IMR-90 (cell line): ENCODE data around the gene PNKP. TPM values are rescaled to one million over a fixed set of nuclear protein-coding genes. Genes with fewer than 3 reads are reported as not detected.

Experiments
- ATAC-seq: fragments of 200-7000 bp; cut with Tn5 transposase; 2 replicates; pipeline ENCODE4 v1.9.1; 2020; ENCODE audit warnings: low read depth, mild to moderate bottlenecking, moderate library complexity
- BruUV-seq: library from RNA; stranded (reverse); fragments of 400-500 nt; replicated peaks from 2 replicates; lab custom pipeline; 2021; lab: Mats Ljungman, UMichigan
- CTCF ChIA-PET: fragments of 300-600 bp; formaldehyde crosslinking; extraction: SDS; loops from one replicate; lab custom pipeline; 2021; ENCODE audit warnings: antibody characterized with exemption; lab: Yijun Ruan, JAX
- POLR2A ChIA-PET: fragments of 300-600 bp; sonication (Branson Sonifier 250); formaldehyde crosslinking; loops from one replicate; lab custom pipeline; 2022; ENCODE audit warnings: antibody characterized with exemption; ENCODE audit not compliant: unreplicated experiment; lab: Charles Lee
- DNase-seq: peaks from one replicate; pipeline ENCODE4 v3.0.0; 2013
- H2AFZ ChIP-seq: replicated peaks from 2 replicates; pipeline ENCODE3; 2013; ENCODE audit warnings: low read length, mild to moderate bottlenecking; ENCODE audit not compliant: poor library complexity
- H2AK5ac ChIP-seq: 2 replicates; pipeline ENCODE4 v1.6.1; 2013; ENCODE audit warnings: low read depth, low read length, inconsistent platforms
- H2AK9ac ChIP-seq: replicated peaks from 2 replicates; pipeline ENCODE3; 2013; ENCODE audit warnings: mild to moderate bottlenecking, low read depth, low read length, moderate library complexity; ENCODE audit not compliant: poor library complexity
- H2BK120ac ChIP-seq: 2 replicates; pipeline ENCODE4 v1.6.1; 2013; ENCODE audit warnings: low read depth, low read length, inconsistent platforms
- H2BK15ac ChIP-seq: 3 replicates; pipeline ENCODE4 v1.6.1; 2013; ENCODE audit warnings: low read depth, low read length, inconsistent platforms
- H2BK20ac ChIP-seq: 2 replicates; pipeline ENCODE4 v1.6.1; 2013; ENCODE audit warnings: low read depth, mild to moderate bottlenecking, inconsistent platforms, low read length, moderate library complexity
- H2BK5ac ChIP-seq: 2 replicates; pipeline ENCODE4 v1.6.1; 2013; ENCODE audit warnings: mild to moderate bottlenecking, low read depth, low read length, inconsistent platforms; ENCODE audit not compliant: poor library complexity, severe bottlenecking
- H3K14ac ChIP-seq: replicated peaks from 2 replicates; pipeline ENCODE4 v1.6.1; 2013; ENCODE audit warnings: low read depth, low read length, inconsistent platforms
- H3K18ac ChIP-seq: 2 replicates; pipeline ENCODE4 v1.6.1; 2013; ENCODE audit warnings: low read depth, low read length, control low read depth
- H3K23ac ChIP-seq: 2 replicates; pipeline ENCODE4 v1.6.1; 2013; ENCODE audit warnings: low read depth, low read length, inconsistent platforms
- H3K27ac ChIP-seq: 2 replicates; pipeline ENCODE4 v1.5.1; 2013; ENCODE audit warnings: mild to moderate bottlenecking, control low read depth, low read length; ENCODE audit not compliant: insufficient read depth
- H3K27me3 ChIP-seq: 2 replicates; pipeline ENCODE4 v1.6.1; 2013; ENCODE audit warnings: low read length; ENCODE audit not compliant: control insufficient read depth, insufficient read depth
- H3K36me3 ChIP-seq: 2 replicates; pipeline ENCODE4 v1.6.1; 2013; ENCODE audit warnings: low read length, mixed read lengths; ENCODE audit not compliant: control insufficient read depth, insufficient read depth
- H3K4ac ChIP-seq: 2 replicates; pipeline ENCODE4 v1.6.1; 2013; ENCODE audit warnings: low read depth, low read length, inconsistent platforms
- H3K4me1 ChIP-seq: 2 replicates; pipeline ENCODE4 v1.6.1; 2013; ENCODE audit warnings: low read length, mixed read lengths; ENCODE audit not compliant: control insufficient read depth, insufficient read depth
- H3K4me2 ChIP-seq: 2 replicates; pipeline ENCODE4 v1.6.1; 2013; ENCODE audit warnings: low read depth, mild to moderate bottlenecking, control low read depth, low read length, moderate library complexity
- H3K4me3 ChIP-seq: 2 replicates; pipeline ENCODE4 v1.5.1; 2013; ENCODE audit warnings: low read depth, mild to moderate bottlenecking, control low read depth, low read length, moderate library complexity; ENCODE audit not compliant: insufficient read depth
- H3K56ac ChIP-seq: 2 replicates; pipeline ENCODE4 v1.6.1; 2013; ENCODE audit warnings: low read length, inconsistent platforms; ENCODE audit not compliant: insufficient read depth; ENCODE audit errors: extremely low read depth
- H3K79me1 ChIP-seq, 2 experiments: 2 replicates each; pipeline ENCODE4 v1.6.1; 2013; ENCODE audit warnings: low read length in 2 of 2, inconsistent platforms in 1 of 2, low read depth in 1 of 2
- H3K9ac ChIP-seq: 2 replicates; pipeline ENCODE4 v1.6.1; 2013; ENCODE audit warnings: low read depth, low read length, control low read depth
- H3K9me1 ChIP-seq: 2 replicates; pipeline ENCODE4 v1.6.1; 2013; ENCODE audit warnings: low read length, inconsistent platforms; ENCODE audit not compliant: insufficient read depth
- H3K9me3 ChIP-seq: 2 replicates; pipeline ENCODE4 v1.6.1; 2013; ENCODE audit warnings: low read length; ENCODE audit not compliant: control insufficient read depth, insufficient read depth
- H4K20me1 ChIP-seq: 2 replicates; pipeline ENCODE4 v1.6.1; 2013; ENCODE audit warnings: low read length, inconsistent platforms; ENCODE audit not compliant: insufficient read depth
- H4K5ac ChIP-seq: 2 replicates; pipeline ENCODE4 v1.6.1; 2013; ENCODE audit warnings: mild to moderate bottlenecking, low read depth, low read length, control low read depth
- H4K8ac ChIP-seq, 2 experiments: 2 replicates each; pipeline ENCODE4 v1.6.1; 2013; ENCODE audit warnings: low read depth in 2 of 2, low read length in 2 of 2, control low read depth in 1 of 2, inconsistent platforms in 1 of 2
- H4K91ac ChIP-seq: 2 replicates; pipeline ENCODE4 v1.6.1; 2013; ENCODE audit warnings: low read depth, low read length, inconsistent platforms; ENCODE audit not compliant: insufficient read depth
- CHD1 ChIP-seq: IDR thresholded peaks from 2 replicates; pipeline ENCODE4 v1.6.1; 2012; ENCODE audit warnings: low read depth, low read length, improper control_type of control experiment
- RCOR1 ChIP-seq: IDR thresholded peaks from 2 replicates; pipeline ENCODE4 v1.6.1; 2012; ENCODE audit warnings: mild to moderate bottlenecking, low read length, improper control_type of control experiment; ENCODE audit not compliant: insufficient replicate concordance
- WGBS, 2 experiments: methylation state at CpG; one replicate each; pipeline versions ENCODE4 v1.1.5 to v1.1.7; 2013; ENCODE audit warnings: missing lambda C conversion rate in 2 of 2; ENCODE audit not compliant: insufficient read length in 1 of 2; ENCODE audit errors: extremely low coverage in 2 of 2; 5-methylcytosine and 5-hydroxymethylcytosine counted together
- dilution Hi-C: fragments of 300-500 bp; cut with HindIII; formaldehyde crosslinking; loops from one replicate; pipeline ENCODE4 v1.14.3; 2018; ENCODE audit warnings: low sequenced_read_pairs; ENCODE audit not compliant: unreplicated experiment
- in situ Hi-C: fragments of 300-500 bp; cut with MboI; formaldehyde crosslinking; loops from 3 replicates; pipeline ENCODE4 v1.14.3; 2019; ENCODE audit warnings: low sequenced_read_pairs, inconsistent platforms, mixed read lengths
- intact Hi-C: fragments of 100-400 bp; cut with micrococcal nuclease; formaldehyde crosslinking; loops from 2 replicates; pipeline ENCODE4 v1.10.0; 2022
- polyA plus RNA-seq, 3 experiments: library from polyadenylated mRNA; depleted of rRNA; stranded (reverse); fragments of >200 nt; gene quantifications; 2 replicates each; pipeline ENCODE4 v1.2.3, GENCODE V29; 2012; ENCODE audit warnings: low replicate concordance in 1 of 3
- total RNA-seq: library from RNA; depleted of rRNA; stranded (reverse); fragments of >200 nt; gene quantifications from 2 replicates; pipeline ENCODE4 v1.2.3, GENCODE V29; 2012

PNKP gene
- total and polyA plus RNA-seq, 2 of the 4 experiments (the other 2 are of a cell fraction), result 14.2 to 25.0 TPM

GRCh38 chr19:49823472-49823871 lies 43.9 kb downstream of the PNKP start:
- TF ChIP-seq RCOR1 (no peak), CHD1 (no peak)
- H2BK20ac ChIP-seq, result no peak overlapping the region
- dilution Hi-C loops, result no loop called here
- no peak overlapping the region for H2BK15ac ChIP-seq
- intact Hi-C loops, result no loop called here
- no peak overlapping the region for H2BK120ac ChIP-seq
- no peak overlapping the region for H2AK5ac ChIP-seq
- ChIA-PET CTCF (no interaction called here), POLR2A (no interaction called here)
- no TSS peak for BruUV-seq
- in situ Hi-C loops, result no loop called here
- no peak overlapping the region for H3K18ac ChIP-seq
- no peak for DNase-seq
- H3K14ac ChIP-seq, result no peak overlapping the region
- H4K20me1 ChIP-seq, result peaks cover 29% of the 10 kb centered on the region
- no peak overlapping the region for H4K8ac ChIP-seq
- H3K27me3 ChIP-seq, result no peaks in the 10 kb centered on the region
- H3K27ac ChIP-seq, result no peak overlapping the region
- WGBS, 2 experiments, result 80% methylated on average over 3 of the region's 12 CpGs; no CpG with 5 or more reads in 1 of the 2 experiments
- H3K56ac ChIP-seq, result no peak overlapping the region
- H3K4me2 ChIP-seq, result no peak overlapping the region
- peaks cover 6% of the 10 kb centered on the region for H3K4me1 ChIP-seq
- H2BK5ac ChIP-seq, result no peak overlapping the region
- H2AK9ac ChIP-seq, result peak overlapping the region; percentile 42
- no peaks in the 10 kb centered on the region for H3K9me3 ChIP-seq
- ATAC-seq, result no peak
- no peak overlapping the region for H3K9ac ChIP-seq
- no peak overlapping the region for H4K5ac ChIP-seq
- no peak overlapping the region for H4K91ac ChIP-seq
- H3K9me1 ChIP-seq, result peaks cover 3% of the 10 kb centered on the region; the same call in 1 of the 2 replicates
- H3K79me1 ChIP-seq, result peaks cover 22 to 77% of the 10 kb centered on the region in 2 experiments
- H3K23ac ChIP-seq, result no peak overlapping the region
- H3K4me3 ChIP-seq, result no peak overlapping the region
- H2AFZ ChIP-seq, result no peak overlapping the region
- peaks cover 24% of the 10 kb centered on the region for H3K36me3 ChIP-seq
- H3K4ac ChIP-seq, result no peak overlapping the region
